Nephron progenitor cell (in vitro differentiated cells): Measurements from ENCODE around the gene JAK3.
A peak's percentile ranks its signal among the peaks of the same experiment; 100 is the strongest.

Experiments used
- DNase-seq: peaks from one replicate; pipeline ENCODE4 v3.0.0; 2021
- H3K27ac Mint-ChIP-seq: 2 replicates; pipeline ENCODE4 v1.8.0; 2021; ENCODE audit warnings: mild to moderate bottlenecking, moderate library complexity, mixed read lengths
- H3K27me3 Mint-ChIP-seq: 2 replicates; pipeline ENCODE4 v1.8.0; 2021; ENCODE audit warnings: mild to moderate bottlenecking, low read depth, mixed read lengths; ENCODE audit not compliant: poor library complexity
- H3K36me3 Mint-ChIP-seq: 2 replicates; pipeline ENCODE4 v1.8.0; 2021; ENCODE audit warnings: low read depth, mixed read lengths
- H3K4me1 Mint-ChIP-seq: 2 replicates; pipeline ENCODE4 v1.8.0; 2021; ENCODE audit warnings: mixed read lengths
- H3K4me3 Mint-ChIP-seq: 2 replicates; pipeline ENCODE4 v1.8.0; 2021; ENCODE audit warnings: mild to moderate bottlenecking, moderate library complexity, mixed read lengths
- H3K9me3 Mint-ChIP-seq: 2 replicates; pipeline ENCODE4 v1.8.0; 2021; ENCODE audit warnings: mild to moderate bottlenecking, moderate library complexity, mixed read lengths
- CTCF ChIP-seq: fragments of 200-600 bp; sonication (generic); IDR thresholded peaks from 2 replicates; pipeline ENCODE4 v1.5.0; 2021; ENCODE audit warnings: antibody characterized with exemption

Gene JAK3

DNA sequence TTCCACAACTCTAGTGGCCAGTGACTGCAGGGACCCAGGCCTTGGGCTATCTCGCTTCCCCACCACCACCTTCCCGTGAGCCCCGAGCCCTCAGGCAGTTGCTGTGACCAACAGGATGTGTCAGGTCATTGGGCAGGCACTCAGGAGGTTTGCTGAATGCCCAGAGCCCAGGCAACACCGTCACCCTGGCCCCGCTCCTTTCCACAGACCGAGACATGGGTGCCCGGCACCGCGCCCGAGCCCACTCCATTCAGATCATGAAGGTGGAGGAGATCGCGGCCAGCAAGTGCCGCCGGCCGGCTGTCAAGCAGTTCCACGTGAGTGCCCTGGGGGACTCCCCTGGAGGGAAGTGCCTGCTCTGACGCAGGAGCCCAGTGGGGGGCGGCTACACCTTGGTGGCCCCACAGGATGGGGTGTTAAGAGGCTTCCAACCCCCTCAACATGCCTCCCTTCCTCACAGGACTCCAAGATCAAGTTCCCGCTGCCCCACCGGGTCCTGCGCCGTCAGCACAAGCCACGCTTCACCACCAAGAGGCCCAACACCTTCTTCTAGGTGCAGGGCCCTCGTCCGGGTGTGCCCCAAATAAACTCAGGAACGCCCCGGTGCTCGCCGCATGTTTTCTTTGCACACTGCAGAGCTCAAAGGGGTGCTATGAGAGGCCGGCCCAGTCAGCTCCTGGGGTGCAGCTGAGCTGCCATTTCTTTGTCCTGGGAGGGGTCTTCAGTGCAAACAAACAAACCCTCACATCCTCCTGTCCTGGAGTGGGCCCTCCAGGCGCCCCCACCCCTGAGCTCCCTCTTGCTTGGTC is 15.1 kb upstream of the JAK3 start:
- Mint-ChIP-seq H3K27me3 (peaks cover 17% of the 10 kb centered on the region), H3K27ac (peak overlapping the region; percentile 95), H3K4me1 (peaks cover 37% of the 10 kb centered on the region), H3K4me3 (peak overlapping the region; percentile 69), H3K36me3 (peaks cover 54% of the 10 kb centered on the region), H3K9me3 (no peaks in the 10 kb centered on the region)
- no peak for DNase-seq
- no peak for TF ChIP-seq CTCF

DNA sequence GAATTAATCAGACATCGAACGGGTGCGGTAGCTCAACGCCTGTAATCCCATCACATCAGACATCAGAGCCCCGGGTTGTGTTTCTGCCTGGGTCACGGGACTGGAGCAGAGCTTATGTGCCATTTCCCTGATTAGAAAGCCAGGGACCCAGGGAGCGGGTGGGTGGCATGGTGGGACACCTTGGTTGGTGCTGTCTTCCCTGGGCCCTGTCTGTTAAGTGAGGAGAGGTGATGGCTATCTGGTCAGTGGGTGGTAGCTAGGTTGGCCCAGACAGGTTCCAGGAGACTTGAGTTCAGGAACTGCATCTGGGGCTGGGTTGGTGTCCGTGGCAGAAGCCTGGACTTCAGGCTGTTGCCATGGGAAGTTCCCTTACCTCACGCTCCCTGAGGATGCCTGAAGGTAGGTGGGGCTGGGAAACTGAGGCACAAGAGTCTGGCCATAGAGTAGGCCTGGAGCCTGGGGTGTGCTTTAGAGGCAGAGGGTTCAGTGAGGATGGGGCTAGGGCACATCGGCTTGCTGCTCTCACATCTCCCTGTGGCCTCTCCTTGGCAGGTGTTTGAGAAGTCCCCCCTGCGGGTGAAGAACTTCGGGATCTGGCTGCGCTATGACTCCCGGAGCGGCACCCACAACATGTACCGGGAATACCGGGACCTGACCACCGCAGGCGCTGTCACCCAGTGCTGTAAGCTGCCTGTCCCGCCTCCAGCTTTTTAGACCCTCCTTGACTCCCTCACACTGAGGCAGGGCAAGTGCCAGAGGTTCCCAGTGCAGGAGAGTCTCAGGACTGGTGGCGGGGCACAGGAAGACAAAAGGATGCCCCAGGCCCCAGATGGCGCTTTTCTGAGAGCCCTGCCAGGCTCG is 14.0 kb upstream of the JAK3 start:
- TF ChIP-seq CTCF: no peak
- Mint-ChIP-seq H3K4me1 (peaks cover 37% of the 10 kb centered on the region), H3K36me3 (peaks cover 54% of the 10 kb centered on the region), H3K4me3 (peak overlapping the region; percentile 99), H3K27me3 (peaks cover 9% of the 10 kb centered on the region), H3K9me3 (no peaks in the 10 kb centered on the region), H3K27ac (peak overlapping the region; percentile 59)
- no peak for DNase-seq

DNA sequence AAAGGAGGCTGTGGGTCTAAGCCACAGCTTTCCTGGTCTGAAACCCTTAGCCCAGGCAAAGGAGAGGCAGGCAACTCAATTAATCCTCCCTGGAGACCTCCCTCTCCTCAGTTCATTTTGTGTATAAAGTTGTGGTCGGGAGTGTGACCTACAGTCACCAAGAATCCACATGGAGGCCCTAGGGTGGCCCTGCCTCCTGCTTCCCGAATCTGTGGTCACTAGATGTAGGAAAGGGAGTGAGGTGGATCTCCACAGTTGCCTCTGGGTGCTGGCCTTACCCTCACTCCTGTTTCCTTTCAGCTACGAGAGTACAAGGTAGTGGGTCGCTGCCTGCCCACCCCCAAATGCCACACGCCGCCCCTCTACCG is 13.2 kb upstream of the JAK3 start:
- H3K27ac Mint-ChIP-seq: peak overlapping the region; percentile 61
- peaks cover 54% of the 10 kb centered on the region for H3K36me3 Mint-ChIP-seq
- no peak for TF ChIP-seq CTCF
- H3K27me3 Mint-ChIP-seq: peaks cover 17% of the 10 kb centered on the region
- H3K4me1 Mint-ChIP-seq: peaks cover 37% of the 10 kb centered on the region
- no peak for DNase-seq
- H3K9me3 Mint-ChIP-seq: no peaks in the 10 kb centered on the region
- peak overlapping the region; percentile 99 for H3K4me3 Mint-ChIP-seq

- peaks cover 22% of the 10 kb centered on the region for H3K27me3 Mint-ChIP-seq
- H3K4me1 Mint-ChIP-seq: peaks cover 37% of the 10 kb centered on the region
- H3K4me3 Mint-ChIP-seq: peak overlapping the region; percentile 99
- TF ChIP-seq CTCF: no peak
- H3K9me3 Mint-ChIP-seq: no peaks in the 10 kb centered on the region
- peak overlapping the region; percentile 99 for H3K27ac Mint-ChIP-seq
- peaks cover 49% of the 10 kb centered on the region for H3K36me3 Mint-ChIP-seq
- no peak for DNase-seq
These were observed 12.7 kb upstream of the JAK3 start for GRCh38 chr19:17860331-17860992.

GRCh38 chr19:17859533-17860330 is 11.9 kb upstream of the JAK3 start, which contains the start of gene RPL18A:
RPL18A (plus strand) TSS chr19:17859910; CDS start chr19:17859957, 47 bp downstream.
- Mint-ChIP-seq H3K4me1 (peaks cover 37% of the 10 kb centered on the region), H3K27me3 (peaks cover 28% of the 10 kb centered on the region), H3K27ac (peak within 1 kb of the TSS; percentile 99), H3K36me3 (peaks cover 42% of the 10 kb centered on the region), H3K4me3 (peak within 1 kb of the TSS; percentile 99), H3K9me3 (no peaks in the 10 kb centered on the region)
- peak; percentile 67 for TF ChIP-seq CTCF
- DNase-seq: peak; percentile 97
